ENCODE results near the gene GARIN5A. TPM values are rescaled to one million over a fixed set of nuclear protein-coding genes. Genes with fewer than 3 reads are reported as not detected.

The GARIN5A gene
- polyA plus RNA-seq (ENCODE audit: insufficient read depth in 1 of 5, insufficient read length in 5 of 5, low replicate concordance in 1 of 5), result 1 to 10 TPM; 3.4 to 5.3 (median 4.6) TPM
- long read RNA-seq, donor 1, partial matches to known transcripts, result 0 of 5 reads
- long read RNA-seq, donor 1, other reads (novel, unspliced or antisense), result 0 of 5 reads
- long read RNA-seq, donor 2, partial matches to known transcripts, result 0 of 1 reads
- long read RNA-seq, donor 2, other reads (novel, unspliced or antisense), result 0 of 1 reads
- long read RNA-seq, donor 3, partial matches to known transcripts, result 10 of 31 reads
- long read RNA-seq, donor 3, other reads (novel, unspliced or antisense), result 17 of 31 reads
- long read RNA-seq, donor 4, result 0 reads
- long read RNA-seq, donor 5, partial matches to known transcripts, result 38 of 47 reads
- long read RNA-seq, donor 5, other reads (novel, unspliced or antisense), result 5 of 47 reads
- long read RNA-seq, donor 6, partial matches to known transcripts, result 0 of 3 reads
- long read RNA-seq, donor 6, other reads (novel, unspliced or antisense), result 0 of 3 reads
- long read RNA-seq, donor 7, partial matches to known transcripts, result 0 of 1 reads
- long read RNA-seq, donor 7, other reads (novel, unspliced or antisense), result 0 of 1 reads
- long read RNA-seq, donor 8, partial matches to known transcripts, result 0 of 25 reads
- long read RNA-seq, donor 8, other reads (novel, unspliced or antisense), result 24 of 25 reads

- DNase-seq, result peak; percentile 92 to 93
Measured at GRCh38 chr19:50476224-50476906, at the start of gene GARIN5A, which contains the start of gene EMC10. TSS of gene GARIN5A (minus strand) at chr19:50476848. CDS start at chr19:50476388, 460 bp downstream. TSS of gene EMC10 (plus strand) at chr19:50476507. CDS start at chr19:50476545, 38 bp downstream.

GRCh38 chr19:50522881-50523280 lies 46.2 kb upstream of the GARIN5A start:
- no peak for DNase-seq

- DNase-seq, result no peak
Measured at GRCh38 chr19:50520822-50521465, 44.3 kb upstream of the GARIN5A start.

- DNase-seq, result no peak
Measured at GRCh38 chr19:50519006-50519575, 42.4 kb upstream of the GARIN5A start.

- no peak for DNase-seq
Measured at GRCh38 chr19:50518091-50519005, 41.7 kb upstream of the GARIN5A start.

- DNase-seq, result no peak
Measured at GRCh38 chr19:50517704-50518075, 41.0 kb upstream of the GARIN5A start.

- no peak for DNase-seq
Measured at GRCh38 chr19:50516964-50517703, 40.5 kb upstream of the GARIN5A start.

GRCh38 chr19:50516456-50516855 lies 39.8 kb upstream of the GARIN5A start:
- no peak for DNase-seq

GRCh38 chr19:50515168-50515561 lies 38.5 kb upstream of the GARIN5A start:
- DNase-seq, result no peak

GRCh38 chr19:50514346-50515167 lies 37.9 kb upstream of the GARIN5A start:
- no peak for DNase-seq

GRCh38 chr19:50513746-50514345 lies 37.2 kb upstream of the GARIN5A start, which contains the start of gene ASPDH:
TSS of gene ASPDH (minus strand) at chr19:50513913. CDS start at chr19:50513823, 90 bp downstream.
- DNase-seq, result no peak

GRCh38 chr19:50512999-50513745 lies 36.5 kb upstream of the GARIN5A start:
- no peak for DNase-seq

- DNase-seq, result no peak
Measured at GRCh38 chr19:50512112-50512998, 35.7 kb upstream of the GARIN5A start.

- peak; percentile 99 for DNase-seq
Measured at GRCh38 chr19:50511069-50511822, 34.6 kb upstream of the GARIN5A start, which contains the start of gene JOSD2. TSS of gene JOSD2 (minus strand) at chr19:50511191. CDS start at chr19:50510431, 760 bp downstream.

GRCh38 chr19:50510700-50511068 lies 34.0 kb upstream of the GARIN5A start:
- DNase-seq, result no peak

Measured in right lung (tissue), 10 donors.